ENCODE results near the gene GSTM2. TPM values are rescaled to one million over a fixed set of nuclear protein-coding genes. Genes with fewer than 3 reads are reported as not detected.

The GSTM2 gene
- 10.5 and 24.7 TPM in 2 replicates for total RNA-seq

DNA sequence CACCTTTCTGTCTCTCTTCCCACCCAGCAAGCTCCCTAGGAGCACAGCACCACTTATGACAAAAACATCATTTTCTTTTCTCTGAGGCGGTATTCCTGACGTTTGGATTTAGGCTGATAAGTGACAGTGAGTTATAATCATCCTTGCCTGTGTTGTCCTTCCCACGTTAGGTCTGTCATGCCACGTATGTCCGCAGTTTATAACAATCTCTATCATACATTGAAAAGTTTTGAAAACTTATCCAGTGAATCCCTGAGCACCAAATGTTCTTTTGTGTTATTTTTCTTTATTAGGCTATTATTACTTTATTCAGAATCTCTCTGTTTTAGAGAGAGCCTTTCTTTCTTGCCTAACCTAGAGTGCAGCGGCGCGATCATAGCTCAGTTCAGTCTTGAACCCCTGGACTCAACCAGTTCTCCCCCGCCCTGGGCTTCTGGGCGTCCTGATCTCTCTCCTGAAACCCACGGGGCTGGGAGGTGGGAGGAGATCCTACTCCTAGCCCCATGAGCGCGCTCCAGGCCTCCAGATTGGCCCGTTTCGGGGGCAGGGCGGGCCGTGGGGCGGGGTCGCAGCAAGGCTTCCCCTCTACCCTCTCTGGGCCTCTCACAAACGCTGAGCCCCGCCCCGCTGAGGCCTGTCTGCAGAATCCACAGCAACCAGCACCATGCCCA is at the start of gene GSTM2:
Gene GSTM2, plus strand, starts transcription at position 606 of the 671 bp plus-strand sequence. Its CDS starts 59 bp downstream, at position 665.

DNA sequence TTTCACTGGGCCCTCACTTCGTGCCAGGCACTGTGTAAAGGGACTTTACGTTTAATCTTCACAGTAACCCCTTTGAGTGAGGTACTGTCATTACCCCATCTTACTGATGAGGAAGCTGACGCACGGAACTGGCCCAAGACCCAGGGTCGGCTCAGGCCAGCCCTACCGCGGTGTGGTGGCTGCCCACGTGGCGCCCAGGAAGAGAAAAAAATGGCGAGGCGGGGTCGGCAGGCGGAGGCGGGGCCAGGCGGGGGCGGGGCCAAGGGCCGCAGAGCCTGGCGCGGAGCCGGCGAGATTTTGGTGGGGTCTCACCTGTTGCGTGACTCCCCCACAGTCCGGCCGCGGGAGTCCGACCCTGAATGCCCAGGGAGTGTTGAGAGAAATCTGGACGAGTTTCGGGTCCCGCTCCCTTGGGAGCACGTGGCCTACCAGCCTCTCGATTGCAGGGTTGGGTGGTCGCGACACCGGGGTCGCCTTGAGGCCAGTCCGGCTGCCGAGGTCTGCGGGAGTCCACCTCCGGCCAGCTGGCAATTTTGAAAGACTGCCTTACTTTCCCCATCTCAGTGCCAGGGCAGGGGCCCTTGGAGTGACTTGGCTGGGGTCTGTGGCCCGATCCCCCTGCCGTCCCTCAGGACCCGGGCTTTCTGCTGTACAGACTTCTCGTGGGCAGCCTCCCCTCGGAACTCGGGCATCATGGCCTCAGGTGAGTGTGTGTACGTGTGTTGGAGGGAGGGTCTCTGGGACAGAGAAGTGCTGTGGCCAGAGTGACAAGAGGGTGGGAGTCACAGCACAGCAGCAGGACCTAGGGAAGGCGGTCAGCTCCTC is 48.1 kb upstream of the GSTM2 start, which contains the start of the genes AMPD2 and GNAT2:
Gene AMPD2, plus strand, starts transcription at position 262 of the 825 bp plus-strand sequence. CDS start 1,339 bp downstream, outside the sequence.
Gene GNAT2, minus strand, starts transcription at position 41 of the 825 bp plus-strand sequence. CDS start 6,746 bp downstream, outside the sequence.

DNA sequence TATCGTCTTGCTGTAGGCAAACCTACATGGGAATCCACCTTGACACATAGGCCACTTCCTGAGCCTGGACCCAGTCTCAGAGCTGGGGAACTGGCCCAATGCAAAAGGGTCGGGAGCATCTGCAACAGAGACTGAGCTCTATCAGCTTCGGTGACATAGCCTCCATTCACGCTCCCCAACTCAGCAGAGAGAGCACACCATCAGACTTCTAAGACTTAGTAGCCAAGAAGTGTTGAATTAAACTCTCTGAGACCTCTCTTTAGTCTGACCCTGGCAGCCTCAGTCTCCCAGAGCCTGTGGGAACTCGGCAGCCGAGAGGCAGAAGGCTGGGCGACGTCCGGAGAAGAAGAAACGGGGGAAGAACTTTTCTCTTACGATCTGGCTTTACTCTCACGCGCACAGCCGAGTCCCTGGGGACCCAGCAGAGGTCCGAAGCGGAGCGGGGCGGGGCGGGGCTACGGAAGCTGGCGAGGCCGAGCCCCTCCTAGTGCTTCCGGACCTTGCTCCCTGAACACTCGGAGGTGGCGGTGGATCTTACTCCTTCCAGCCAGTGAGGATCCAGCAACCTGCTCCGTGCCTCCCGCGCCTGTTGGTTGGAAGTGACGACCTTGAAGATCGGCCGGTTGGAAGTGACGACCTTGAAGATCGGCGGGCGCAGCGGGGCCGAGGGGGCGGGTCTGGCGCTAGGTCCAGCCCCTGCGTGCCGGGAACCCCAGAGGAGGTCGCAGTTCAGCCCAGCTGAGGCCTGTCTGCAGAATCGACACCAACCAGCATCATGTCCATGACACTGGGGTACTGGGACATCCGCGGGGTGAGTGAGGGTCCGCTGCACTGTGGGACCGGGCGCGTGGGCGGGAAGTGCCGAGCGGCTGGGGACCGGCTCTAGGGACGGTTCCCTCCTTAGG is 12.0 kb upstream of the GSTM2 start, which contains the start of gene GSTM4:
Gene GSTM4, plus strand, starts transcription at position 485 of the 905 bp plus-strand sequence. Its CDS starts 291 bp downstream, at position 776.

DNA sequence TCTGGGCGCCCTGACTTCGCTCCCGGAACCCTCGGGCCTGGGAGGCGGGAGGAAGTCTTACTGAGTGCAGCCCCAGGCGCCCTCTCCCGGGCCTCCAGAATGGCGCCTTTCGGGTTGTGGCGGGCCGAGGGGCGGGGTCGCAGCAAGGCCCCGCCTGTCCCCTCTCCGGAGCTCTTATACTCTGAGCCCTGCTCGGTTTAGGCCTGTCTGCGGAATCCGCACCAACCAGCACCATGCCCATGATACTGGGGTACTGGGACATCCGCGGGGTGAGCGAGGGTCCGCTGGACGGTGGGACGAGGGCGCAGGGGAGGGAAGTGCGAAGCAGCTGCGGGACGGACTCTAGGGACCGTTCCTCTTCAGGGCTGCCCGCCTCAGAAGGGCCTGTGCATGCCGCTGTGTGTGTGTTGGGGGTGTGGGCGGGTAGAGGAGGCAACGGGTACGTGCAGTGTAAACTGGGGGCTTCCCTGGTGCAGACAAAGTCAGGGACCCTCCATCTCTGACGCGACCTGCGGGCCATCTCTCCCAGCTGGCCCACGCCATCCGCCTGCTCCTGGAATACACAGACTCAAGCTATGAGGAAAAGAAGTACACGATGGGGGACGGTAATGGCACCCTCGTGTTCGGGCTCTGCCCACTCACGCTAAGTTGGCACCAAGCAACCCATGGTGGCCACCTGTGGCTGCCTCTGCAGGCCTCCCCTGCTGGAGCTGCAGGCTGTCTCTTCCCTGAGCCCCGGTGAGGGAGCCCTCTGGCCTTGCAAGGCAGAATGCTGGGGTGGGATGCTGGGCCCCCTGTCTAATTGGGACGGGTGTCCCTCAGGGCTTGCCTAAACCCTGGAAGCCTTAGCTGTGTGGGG is 20.0 kb downstream of the GSTM2 start, which contains the start of gene GSTM1:
Gene GSTM1, plus strand, starts transcription at position 177 of the 859 bp plus-strand sequence. Its CDS starts 57 bp downstream, at position 234.

DNA sequence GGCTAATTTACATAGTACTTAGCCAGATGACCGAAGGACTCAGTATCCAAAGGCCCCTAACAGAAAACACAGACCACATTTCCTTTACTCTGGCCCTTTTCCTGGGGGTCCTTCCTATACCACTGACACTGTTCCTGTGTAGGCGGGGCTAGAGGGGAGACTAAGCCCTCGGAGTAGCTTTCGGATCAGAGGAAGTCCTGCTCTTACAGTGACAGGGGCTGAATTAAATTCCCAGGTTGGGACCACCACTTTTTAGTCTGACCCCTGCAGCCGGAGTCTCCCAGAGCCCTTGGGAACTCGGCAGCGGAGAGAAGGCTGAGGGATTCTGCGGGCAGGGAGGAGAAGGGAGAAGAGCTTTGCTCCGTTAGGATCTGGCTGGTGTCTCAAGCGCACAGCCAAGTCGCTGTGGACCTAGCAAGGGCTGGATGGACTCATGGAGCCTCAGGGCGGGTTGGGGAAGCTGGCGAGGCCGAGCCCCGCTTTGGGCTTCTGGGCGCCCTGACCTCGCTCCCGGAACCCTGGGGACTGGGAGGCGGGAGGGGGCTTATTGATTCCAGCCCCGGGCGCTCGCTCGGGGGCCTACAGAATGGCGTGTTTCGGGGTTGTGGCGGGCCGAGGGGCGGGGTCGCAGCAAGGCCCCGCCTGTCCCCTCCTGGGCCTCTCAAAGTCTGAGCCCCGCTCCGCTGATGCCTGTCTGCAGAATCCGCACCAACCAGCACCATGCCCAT is 43.9 kb downstream of the GSTM2 start, which contains the start of gene GSTM5:
Gene GSTM5, plus strand, starts transcription at position 659 of the 728 bp plus-strand sequence. Its CDS starts 62 bp downstream, at position 721.

Other genes with a start within 250 kb of the GSTM2 start
- 57.1 and 72.8 TPM in 2 replicates for gene PSMA5, start 241.6 kb upstream of the GSTM2 start, total RNA-seq
- gene SYPL2, start 201.5 kb upstream of the GSTM2 start, total RNA-seq: 0.75 and 1.3 TPM in 2 replicates
- gene ATXN7L2, start 184.2 kb upstream of the GSTM2 start, total RNA-seq: 1.9 and 2.1 TPM in 2 replicates
- 5.4 and 6.5 TPM in 2 replicates for gene CYB561D1, start 174.0 kb upstream of the GSTM2 start, total RNA-seq
- 0.77 and 2.5 TPM in 2 replicates for gene AMIGO1, start 158.3 kb upstream of the GSTM2 start, total RNA-seq
- gene GPR61, start 128.2 kb upstream of the GSTM2 start, total RNA-seq: 0.11 and 0.25 TPM in 2 replicates
- 16.5 and 23.9 TPM in 2 replicates for gene GNAI3, start 119.4 kb upstream of the GSTM2 start, total RNA-seq
- gene GNAT2, start 48.4 kb upstream of the GSTM2 start, total RNA-seq: 0.33 TPM in 1 of 2 replicates, not detected in the other
- gene AMPD2, start 48.2 kb upstream of the GSTM2 start, total RNA-seq: 71.5 and 76.5 TPM in 2 replicates
- 14.4 and 14.6 TPM in 2 replicates for gene GSTM4, start 12.0 kb upstream of the GSTM2 start, total RNA-seq
- 0.37 and 15.3 TPM in 2 replicates for gene GSTM1, start 19.8 kb downstream of the GSTM2 start, total RNA-seq
- gene GSTM5, start 44.2 kb downstream of the GSTM2 start, total RNA-seq: 1.00 and 1.5 TPM in 2 replicates
- gene GSTM3, start 73.0 kb downstream of the GSTM2 start, total RNA-seq: 43.3 and 140 TPM in 2 replicates
- gene EPS8L3, start 95.9 kb downstream of the GSTM2 start, total RNA-seq: not detected in 2 replicates
- 69.7 and 108 TPM in 2 replicates for gene CSF1, start 242.8 kb downstream of the GSTM2 start, total RNA-seq